HepG2 (cell line): Measurements from ENCODE around the gene HNRNPUL2. TPM values are rescaled to one million over a fixed set of nuclear protein-coding genes. Genes with fewer than 3 reads are reported as not detected.

Experiments used
- ATAC-seq: fragments of 200-7000 bp; cut with Tn5 transposase; 3 replicates; pipeline ENCODE4 v1.9.1; 2020; ENCODE audit warnings: mild to moderate bottlenecking, moderate library complexity
- BruUV-seq: library from RNA; stranded (reverse); fragments of 400-500 nt; replicated peaks from 2 replicates; lab custom pipeline; 2021; lab: Mats Ljungman, UMichigan
- CTCF ChIA-PET: fragments of 300-600 bp; formaldehyde crosslinking; extraction: SDS; loops from one replicate; lab custom pipeline; 2021; ENCODE audit warnings: low total read pairs, inconsistent platforms, low intra/inter-chr PET ratio; lab: Yijun Ruan, JAX
- POLR2A ChIA-PET: fragments of 350-600 bp; sonication (Branson Sonifier 250); formaldehyde crosslinking; loops from one replicate; lab custom pipeline; 2020; ENCODE audit warnings: antibody characterized with exemption, inconsistent platforms; lab: Yijun Ruan, JAX
- DNase-seq: peaks from one replicate; pipeline ENCODE4 v3.0.0-alpha.2; 2015; ENCODE audit warnings: low spot score
- FAIRE-seq: peaks from 3 replicates; lab custom pipeline; 2011; peaks lifted over from hg19 to GRCh38; lab: Jason Lieb, UNC
- H2AFZ ChIP-seq: one replicate; pipeline ENCODE4 v1.6.1; 2011; ENCODE audit warnings: low read length, inconsistent platforms
- H3K27ac ChIP-seq: fragments of 300-600 bp; 3 replicates; pipeline ENCODE4 v1.8.0; 2011; ENCODE audit warnings: mixed run types, mild to moderate bottlenecking, mixed read lengths, low read length, inconsistent platforms; ENCODE audit not compliant: insufficient read depth; ENCODE audit errors: extremely low read length
- H3K27me3 ChIP-seq, 2 experiments: fragments of 200-600 bp in 1 of 2; 2 replicates in 1 of 2; 3 replicates in 1 of 2; pipeline versions ENCODE4 v1.6.0 to v1.8.0; 2011; ENCODE audit warnings: low read length in 2 of 2, mild to moderate bottlenecking in 2 of 2, moderate library complexity in 2 of 2, inconsistent platforms in 1 of 2; ENCODE audit not compliant: insufficient read depth in 2 of 2, control insufficient read depth in 1 of 2
- H3K36me3 ChIP-seq, 2 experiments: fragments of 200-600 bp in 1 of 2; replicated peaks in 1 of 2; 2 replicates in 1 of 2; 3 replicates in 1 of 2; pipeline versions ENCODE4 v1.5.1 to v1.8.0; 2011; ENCODE audit warnings: low read length in 2 of 2, inconsistent platforms in 1 of 2; ENCODE audit not compliant: insufficient read depth in 2 of 2, control insufficient read depth in 1 of 2
- H3K4me1 ChIP-seq: 2 replicates; pipeline ENCODE4 v1.5.1; 2012; ENCODE audit warnings: low read length, inconsistent platforms; ENCODE audit not compliant: insufficient read depth
- H3K4me2 ChIP-seq: 2 replicates; pipeline ENCODE4 v1.6.0; 2011; ENCODE audit warnings: low read depth, low read length, inconsistent platforms
- H3K4me3 ChIP-seq, 3 experiments: fragments of 200-600 bp in 1 of 3; sonication (generic), shearing (Covaris generic) in 1 of 3; replicated peaks in 1 of 3; 2 replicates each; pipeline ENCODE4 v1.5.1; 2011 to 2016; ENCODE audit warnings: low read length in 3 of 3, inconsistent platforms in 2 of 3, low read depth in 2 of 3, mild to moderate bottlenecking in 2 of 3, control low read depth in 1 of 3, mixed read lengths in 1 of 3; ENCODE audit not compliant: insufficient read depth in 1 of 3
- H3K79me2 ChIP-seq: one replicate; pipeline ENCODE4 v1.6.1; 2011; ENCODE audit warnings: low read length, inconsistent platforms; ENCODE audit not compliant: insufficient read depth
- H3K9ac ChIP-seq: 2 replicates; pipeline ENCODE4 v1.6.0; 2011; ENCODE audit warnings: mild to moderate bottlenecking, low read depth, low read length, inconsistent platforms; ENCODE audit not compliant: insufficient read depth
- H3K9me3 ChIP-seq: 2 replicates; pipeline ENCODE4 v1.5.1; 2012; ENCODE audit warnings: mild to moderate bottlenecking, low read length
- H4K20me1 ChIP-seq: 2 replicates; pipeline ENCODE4 v1.6.0; 2011; ENCODE audit warnings: inconsistent platforms, mild to moderate bottlenecking, low read length, moderate library complexity; ENCODE audit not compliant: insufficient read depth
- CCDC6 ChIP-seq: sonication (generic); formaldehyde crosslinking; IDR thresholded peaks from 2 replicates; pipeline ENCODE4 v1.8.1; 2022; ENCODE audit warnings: mild to moderate bottlenecking, missing genetic modification reagents, moderate library complexity
- CHCHD3 ChIP-seq: sonication (generic); formaldehyde crosslinking; IDR thresholded peaks from 2 replicates; pipeline ENCODE4 v1.8.0; 2022; ENCODE audit warnings: mild to moderate bottlenecking, missing genetic modification reagents, moderate library complexity
- MIXL1 ChIP-seq: IDR thresholded peaks from 2 replicates; pipeline ENCODE4 v1.6.1; 2016
- NR2F6 ChIP-seq, 2 experiments: IDR thresholded peaks; 2 replicates each; pipeline ENCODE4 v1.6.1; 2016; ENCODE audit warnings: antibody characterized with exemption in 1 of 2, mild to moderate bottlenecking in 1 of 2
- SALL2 ChIP-seq: sonication (generic); formaldehyde crosslinking; IDR thresholded peaks from 2 replicates; pipeline ENCODE4 v1.8.1; 2023; ENCODE audit warnings: mild to moderate bottlenecking, missing genetic modification reagents, inconsistent platforms
- SMYD3 ChIP-seq: sonication (generic); formaldehyde crosslinking; IDR thresholded peaks from 2 replicates; pipeline ENCODE4 v1.8.1; 2023; ENCODE audit warnings: mild to moderate bottlenecking, missing genetic modification reagents
- ZFP62 ChIP-seq: sonication (generic); formaldehyde crosslinking; IDR thresholded peaks from 2 replicates; pipeline ENCODE4 v1.4.0; 2020; ENCODE audit warnings: missing genetic modification reagents
- ZNF230 ChIP-seq: sonication (generic); formaldehyde crosslinking; IDR thresholded peaks from 2 replicates; pipeline ENCODE4 v1.4.0; 2020; ENCODE audit warnings: mild to moderate bottlenecking, missing genetic modification reagents
- ZNF234 ChIP-seq: sonication (generic); formaldehyde crosslinking; conservative IDR thresholded peaks from 2 replicates; pipeline ENCODE4 v1.5.1; 2020; ENCODE audit warnings: mild to moderate bottlenecking, missing genetic modification reagents
- ZNF780A ChIP-seq: sonication (generic); formaldehyde crosslinking; IDR thresholded peaks from 2 replicates; pipeline ENCODE4 v1.8.0; 2022; ENCODE audit warnings: mild to moderate bottlenecking, missing genetic modification reagents, moderate library complexity
- WGBS: methylation state at CpG from one replicate; pipeline ENCODE4 v1.1.6; 2017; ENCODE audit warnings: low lambda C conversion rate; 5-methylcytosine and 5-hydroxymethylcytosine counted together
- in situ Hi-C: cut with HindIII; loops from 2 replicates; pipeline ENCODE4 v1.10.0; 2017; ENCODE audit warnings: low pct_unique_long_range_greater_than_20kb; ENCODE audit not compliant: extremely low pct_ligation_motif_present
- intact Hi-C: fragments of 100-400 bp; cut with micrococcal nuclease; formaldehyde crosslinking; loops from one replicate; pipeline ENCODE4 v1.10.0; 2022; ENCODE audit not compliant: unreplicated experiment
- polyA plus RNA-seq, 8 experiments: library from polyadenylated mRNA; depleted of rRNA in 3 of 8; stranded (reverse) in 7 of 8; unstranded in 1 of 8; fragments of >200 nt; fragmentation: Illumina TruSeq in 4 of 8; extraction: Trizol in 4 of 8; gene quantifications; 2 replicates each; pipeline versions ENCODE4 v1.2.1 to v1.2.3, GENCODE V29; 2011 to 2016; ENCODE audit warnings: low read depth in 4 of 8, missing spikeins in 1 of 8, mixed read lengths in 1 of 8; ENCODE audit not compliant: insufficient read depth in 1 of 8
- total RNA-seq, 5 experiments: library from RNA; depleted of rRNA; stranded (reverse); fragments of >200 nt; fragmentation: Illumina TruSeq; extraction: Trizol; gene quantifications; 2 replicates each; pipeline ENCODE4 v1.2.3, GENCODE V29; 2016; ENCODE audit warnings: low read depth in 1 of 5
- TF ChIP-seq, protein P1 (sequence below): sonication (generic); formaldehyde crosslinking; IDR thresholded peaks from 2 replicates; pipeline ENCODE4 v1.9.0; 2021; ENCODE audit warnings: missing genetic modification reagents, borderline replicate concordance
- TF ChIP-seq, protein P2 (sequence below): sonication (generic); formaldehyde crosslinking; IDR thresholded peaks from 2 replicates; pipeline ENCODE4 v1.5.0; 2020; ENCODE audit warnings: mild to moderate bottlenecking, missing genetic modification reagents, borderline replicate concordance

HNRNPUL2 gene
- total and polyA plus RNA-seq, 2 of the 13 experiments (the other 11 are each of a cell fraction or from before 2014, with no cell fraction given) = 8.4 to 9.6 TPM

DNA sequence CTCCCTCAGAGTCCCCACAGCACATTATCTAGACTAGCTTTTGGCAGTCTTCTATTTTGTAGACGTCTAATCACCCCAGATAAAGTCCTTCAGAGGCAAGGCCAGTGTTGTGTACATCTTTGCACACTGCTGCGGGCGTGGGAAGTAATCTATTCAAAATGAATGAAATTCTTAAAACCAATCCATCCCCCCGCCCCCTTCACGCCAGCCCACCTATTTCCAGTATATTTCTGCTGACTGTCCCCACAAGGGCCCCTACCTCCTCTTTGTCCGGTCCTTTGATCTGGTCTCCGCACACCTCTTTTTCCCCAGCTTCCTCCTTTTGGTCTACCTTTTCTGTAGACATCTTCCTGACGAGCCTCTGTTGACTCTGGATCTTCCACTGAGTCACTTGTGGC is 20.4 kb downstream of the HNRNPUL2 start:
- no peak for DNase-seq
- 95% methylated on average over 8 of the region's 8 CpGs for WGBS
- peaks cover 6% of the 10 kb centered on the region; the same call in 1 of the 2 replicates for H4K20me1 ChIP-seq
- peak overlapping the region; percentile 49 for H3K27ac ChIP-seq
- H3K9ac ChIP-seq = no peak overlapping the region
- ChIA-PET POLR2A (interaction anchor here (0.7 to 4.3 kb wide), 18 partner anchors 11 to 135 kb away, joined by 3 to 27 read pairs (median 4); partner anchors contain the start of genes B3GAT3, C11orf98, CSKMT and HNRNPUL2), CTCF (no interaction called here)
- H3K79me2 ChIP-seq = no peaks in the 10 kb centered on the region
- H3K27me3 ChIP-seq = no peaks in the 10 kb centered on the region
- H3K4me2 ChIP-seq = peak overlapping the region; percentile 99; the same call in 1 of the 2 replicates
- BruUV-seq = no TSS peak
- TF ChIP-seq SMYD3 (CRISPR knock-in tag) (no peak), SALL2 (CRISPR knock-in tag) (no peak), ZNF780A (CRISPR knock-in tag) (no peak), NR2F6 (IDR thresholded peaks at IDR 0.05) (no peak), NR2F6 (CRISPR knock-in tag; IDR thresholded peaks at IDR 0.05) (no peak), CCDC6 (CRISPR knock-in tag) (no peak), ZFP62 (no peak), ZNF230 (CRISPR knock-in tag) (no peak), CHCHD3 (no peak), ZNF234 (CRISPR knock-in tag) (no peak), MIXL1 (CRISPR knock-in tag) (no peak)
- TF ChIP-seq, protein P1, sequence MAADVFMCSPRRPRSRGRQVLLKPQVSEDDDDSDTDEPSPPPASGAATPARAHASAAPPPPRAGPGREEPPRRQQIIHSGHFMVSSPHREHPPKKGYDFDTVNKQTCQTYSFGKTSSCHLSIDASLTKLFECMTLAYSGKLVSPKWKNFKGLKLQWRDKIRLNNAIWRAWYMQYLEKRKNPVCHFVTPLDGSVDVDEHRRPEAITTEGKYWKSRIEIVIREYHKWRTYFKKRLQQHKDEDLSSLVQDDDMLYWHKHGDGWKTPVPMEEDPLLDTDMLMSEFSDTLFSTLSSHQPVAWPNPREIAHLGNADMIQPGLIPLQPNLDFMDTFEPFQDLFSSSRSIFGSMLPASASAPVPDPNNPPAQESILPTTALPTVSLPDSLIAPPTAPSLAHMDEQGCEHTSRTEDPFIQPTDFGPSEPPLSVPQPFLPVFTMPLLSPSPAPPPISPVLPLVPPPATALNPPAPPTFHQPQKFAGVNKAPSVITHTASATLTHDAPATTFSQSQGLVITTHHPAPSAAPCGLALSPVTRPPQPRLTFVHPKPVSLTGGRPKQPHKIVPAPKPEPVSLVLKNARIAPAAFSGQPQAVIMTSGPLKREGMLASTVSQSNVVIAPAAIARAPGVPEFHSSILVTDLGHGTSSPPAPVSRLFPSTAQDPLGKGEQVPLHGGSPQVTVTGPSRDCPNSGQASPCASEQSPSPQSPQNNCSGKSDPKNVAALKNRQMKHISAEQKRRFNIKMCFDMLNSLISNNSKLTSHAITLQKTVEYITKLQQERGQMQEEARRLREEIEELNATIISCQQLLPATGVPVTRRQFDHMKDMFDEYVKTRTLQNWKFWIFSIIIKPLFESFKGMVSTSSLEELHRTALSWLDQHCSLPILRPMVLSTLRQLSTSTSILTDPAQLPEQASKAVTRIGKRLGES = no peak
- TF ChIP-seq, protein P2, sequence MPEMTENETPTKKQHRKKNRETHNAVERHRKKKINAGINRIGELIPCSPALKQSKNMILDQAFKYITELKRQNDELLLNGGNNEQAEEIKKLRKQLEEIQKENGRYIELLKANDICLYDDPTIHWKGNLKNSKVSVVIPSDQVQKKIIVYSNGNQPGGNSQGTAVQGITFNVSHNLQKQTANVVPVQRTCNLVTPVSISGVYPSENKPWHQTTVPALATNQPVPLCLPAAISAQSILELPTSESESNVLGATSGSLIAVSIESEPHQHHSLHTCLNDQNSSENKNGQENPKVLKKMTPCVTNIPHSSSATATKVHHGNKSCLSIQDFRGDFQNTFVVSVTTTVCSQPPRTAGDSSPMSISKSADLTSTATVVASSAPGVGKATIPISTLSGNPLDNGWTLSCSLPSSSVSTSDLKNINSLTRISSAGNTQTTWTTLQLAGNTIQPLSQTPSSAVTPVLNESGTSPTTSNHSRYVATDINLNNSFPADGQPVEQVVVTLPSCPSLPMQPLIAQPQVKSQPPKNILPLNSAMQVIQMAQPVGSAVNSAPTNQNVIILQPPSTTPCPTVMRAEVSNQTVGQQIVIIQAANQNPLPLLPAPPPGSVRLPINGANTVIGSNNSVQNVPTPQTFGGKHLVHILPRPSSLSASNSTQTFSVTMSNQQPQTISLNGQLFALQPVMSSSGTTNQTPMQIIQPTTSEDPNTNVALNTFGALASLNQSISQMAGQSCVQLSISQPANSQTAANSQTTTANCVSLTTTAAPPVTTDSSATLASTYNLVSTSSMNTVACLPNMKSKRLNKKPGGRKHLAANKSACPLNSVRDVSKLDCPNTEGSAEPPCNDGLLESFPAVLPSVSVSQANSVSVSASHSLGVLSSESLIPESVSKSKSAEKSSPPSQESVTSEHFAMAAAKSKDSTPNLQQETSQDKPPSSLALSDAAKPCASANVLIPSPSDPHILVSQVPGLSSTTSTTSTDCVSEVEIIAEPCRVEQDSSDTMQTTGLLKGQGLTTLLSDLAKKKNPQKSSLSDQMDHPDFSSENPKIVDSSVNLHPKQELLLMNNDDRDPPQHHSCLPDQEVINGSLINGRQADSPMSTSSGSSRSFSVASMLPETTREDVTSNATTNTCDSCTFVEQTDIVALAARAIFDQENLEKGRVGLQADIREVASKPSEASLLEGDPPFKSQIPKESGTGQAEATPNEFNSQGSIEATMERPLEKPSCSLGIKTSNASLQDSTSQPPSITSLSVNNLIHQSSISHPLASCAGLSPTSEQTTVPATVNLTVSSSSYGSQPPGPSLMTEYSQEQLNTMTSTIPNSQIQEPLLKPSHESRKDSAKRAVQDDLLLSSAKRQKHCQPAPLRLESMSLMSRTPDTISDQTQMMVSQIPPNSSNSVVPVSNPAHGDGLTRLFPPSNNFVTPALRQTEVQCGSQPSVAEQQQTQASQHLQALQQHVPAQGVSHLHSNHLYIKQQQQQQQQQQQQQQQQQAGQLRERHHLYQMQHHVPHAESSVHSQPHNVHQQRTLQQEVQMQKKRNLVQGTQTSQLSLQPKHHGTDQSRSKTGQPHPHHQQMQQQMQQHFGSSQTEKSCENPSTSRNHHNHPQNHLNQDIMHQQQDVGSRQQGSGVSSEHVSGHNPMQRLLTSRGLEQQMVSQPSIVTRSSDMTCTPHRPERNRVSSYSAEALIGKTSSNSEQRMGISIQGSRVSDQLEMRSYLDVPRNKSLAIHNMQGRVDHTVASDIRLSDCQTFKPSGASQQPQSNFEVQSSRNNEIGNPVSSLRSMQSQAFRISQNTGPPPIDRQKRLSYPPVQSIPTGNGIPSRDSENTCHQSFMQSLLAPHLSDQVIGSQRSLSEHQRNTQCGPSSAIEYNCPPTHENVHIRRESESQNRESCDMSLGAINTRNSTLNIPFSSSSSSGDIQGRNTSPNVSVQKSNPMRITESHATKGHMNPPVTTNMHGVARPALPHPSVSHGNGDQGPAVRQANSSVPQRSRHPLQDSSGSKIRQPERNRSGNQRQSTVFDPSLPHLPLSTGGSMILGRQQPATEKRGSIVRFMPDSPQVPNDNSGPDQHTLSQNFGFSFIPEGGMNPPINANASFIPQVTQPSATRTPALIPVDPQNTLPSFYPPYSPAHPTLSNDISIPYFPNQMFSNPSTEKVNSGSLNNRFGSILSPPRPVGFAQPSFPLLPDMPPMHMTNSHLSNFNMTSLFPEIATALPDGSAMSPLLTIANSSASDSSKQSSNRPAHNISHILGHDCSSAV (CRISPR knock-in tag) = no peak
- no peak for FAIRE-seq
- H3K36me3 ChIP-seq = peaks cover 9 to 34% of the 10 kb centered on the region in 2 experiments
- no peak overlapping the region for H2AFZ ChIP-seq
- in situ Hi-C loops = loop anchor here (10.0 kb wide), 1 partner anchor 312 kb away; no protein-coding TSS in a partner anchor
- intact Hi-C loops = no loop called here
- no peak for ATAC-seq
- peaks cover 18% of the 10 kb centered on the region for H3K4me1 ChIP-seq
- H3K4me3 ChIP-seq = no peak overlapping the region
- H3K9me3 ChIP-seq = no peaks in the 10 kb centered on the region
